HCT116 (cell line): ENCODE measurements around the gene ZFYVE1.
"Not testable (repeated sequence)": the region's sequence is repeated elsewhere in the genome, so short reads cannot be mapped to it uniquely, and the experiment has no call there.

Experiments used
- CBX3 ChIP-seq: IDR thresholded peaks from 2 replicates; pipeline ENCODE4 v1.6.1; 2012; ENCODE audit warnings: low read depth
- EZH2 ChIP-seq: fragments of 200-600 bp; sonication (generic); IDR thresholded peaks from 2 replicates; pipeline ENCODE4 v1.6.1; 2017; ENCODE audit warnings: antibody characterized with exemption, mixed run types
- POLR2AphosphoS5 ChIP-seq: IDR thresholded peaks from 2 replicates; pipeline ENCODE4 v1.6.1; 2011; ENCODE audit warnings: mild to moderate bottlenecking, low read depth, low read length, moderate library complexity
- SRF ChIP-seq: IDR thresholded peaks from 2 replicates; pipeline ENCODE4 v1.6.1; 2012; ENCODE audit warnings: low read depth
- TF ChIP-seq, protein P1 (sequence below), 3 experiments: fragments of 200-600 bp in 1 of 3; sonication (generic) in 1 of 3; IDR thresholded peaks in 2 of 3; conservative IDR thresholded peaks in 1 of 3; 2 replicates each; pipeline ENCODE4 v1.5.1; 2012 to 2017; ENCODE audit warnings: low read depth in 2 of 3, low read length in 2 of 3, antibody characterized with exemption in 1 of 3, borderline replicate concordance in 1 of 3, control low read depth in 1 of 3, mild to moderate bottlenecking in 1 of 3, mixed read lengths in 1 of 3, mixed run types in 1 of 3, moderate library complexity in 1 of 3; ENCODE audit not compliant: insufficient read depth in 1 of 3
- TF ChIP-seq, protein P2 (sequence below): IDR thresholded peaks from 2 replicates; pipeline ENCODE4 v1.6.1; 2012; ENCODE audit warnings: low read depth

DNA sequence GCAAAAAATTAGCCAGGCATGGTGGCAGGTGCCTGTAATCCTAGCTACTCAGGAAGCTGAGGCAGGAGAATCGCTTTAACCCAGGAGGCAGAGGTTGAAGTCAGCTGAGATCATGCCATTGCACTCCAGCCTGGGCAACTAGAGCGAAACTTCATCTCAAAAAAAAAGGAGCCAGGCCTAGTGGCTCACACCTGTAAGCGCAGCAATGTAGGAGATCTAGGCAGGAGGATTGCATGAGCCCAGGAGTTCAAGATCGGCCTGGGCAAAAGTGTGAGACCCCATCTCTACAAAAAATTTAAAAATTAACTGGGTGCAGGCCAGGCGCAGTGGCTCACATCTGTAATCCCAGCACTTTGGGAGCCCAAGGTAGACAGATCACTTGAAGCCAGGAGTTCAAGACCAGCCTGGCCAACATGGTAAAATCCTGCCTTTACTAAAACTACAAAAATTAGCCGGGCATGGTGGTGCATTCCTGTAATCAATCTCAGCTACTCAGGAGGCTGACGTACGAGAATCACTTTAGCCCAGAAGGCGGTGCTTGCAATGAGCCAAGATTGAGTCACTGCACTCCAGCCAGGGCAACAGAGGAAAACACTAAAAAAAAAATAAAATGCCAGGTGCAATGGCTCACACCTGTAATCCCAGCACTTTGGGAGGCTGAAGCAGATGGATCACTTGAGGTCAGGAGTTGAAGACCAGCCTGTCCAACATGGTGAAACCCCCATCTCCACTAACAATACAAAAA, 10.0 kb upstream of the ZFYVE1 start:
- not testable (repeated sequence) for TF ChIP-seq SRF, EZH2, CBX3, POLR2AphosphoS5
- TF ChIP-seq, protein P1, sequence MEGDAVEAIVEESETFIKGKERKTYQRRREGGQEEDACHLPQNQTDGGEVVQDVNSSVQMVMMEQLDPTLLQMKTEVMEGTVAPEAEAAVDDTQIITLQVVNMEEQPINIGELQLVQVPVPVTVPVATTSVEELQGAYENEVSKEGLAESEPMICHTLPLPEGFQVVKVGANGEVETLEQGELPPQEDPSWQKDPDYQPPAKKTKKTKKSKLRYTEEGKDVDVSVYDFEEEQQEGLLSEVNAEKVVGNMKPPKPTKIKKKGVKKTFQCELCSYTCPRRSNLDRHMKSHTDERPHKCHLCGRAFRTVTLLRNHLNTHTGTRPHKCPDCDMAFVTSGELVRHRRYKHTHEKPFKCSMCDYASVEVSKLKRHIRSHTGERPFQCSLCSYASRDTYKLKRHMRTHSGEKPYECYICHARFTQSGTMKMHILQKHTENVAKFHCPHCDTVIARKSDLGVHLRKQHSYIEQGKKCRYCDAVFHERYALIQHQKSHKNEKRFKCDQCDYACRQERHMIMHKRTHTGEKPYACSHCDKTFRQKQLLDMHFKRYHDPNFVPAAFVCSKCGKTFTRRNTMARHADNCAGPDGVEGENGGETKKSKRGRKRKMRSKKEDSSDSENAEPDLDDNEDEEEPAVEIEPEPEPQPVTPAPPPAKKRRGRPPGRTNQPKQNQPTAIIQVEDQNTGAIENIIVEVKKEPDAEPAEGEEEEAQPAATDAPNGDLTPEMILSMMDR (IDR thresholded peaks at IDR 0.05 in 2 of 3, conservative IDR thresholded peaks at IDR 0.05 in 1 of 3; ENCODE audit: borderline replicate concordance in 1 of 3, insufficient read depth in 1 of 3, low read depth in 2 of 3, low read length in 2 of 3) = 0 out of 6 replicates have a peak, but pooled peaks of 1 of the 3 experiments have one; percentile 14
- TF ChIP-seq, protein P2, sequence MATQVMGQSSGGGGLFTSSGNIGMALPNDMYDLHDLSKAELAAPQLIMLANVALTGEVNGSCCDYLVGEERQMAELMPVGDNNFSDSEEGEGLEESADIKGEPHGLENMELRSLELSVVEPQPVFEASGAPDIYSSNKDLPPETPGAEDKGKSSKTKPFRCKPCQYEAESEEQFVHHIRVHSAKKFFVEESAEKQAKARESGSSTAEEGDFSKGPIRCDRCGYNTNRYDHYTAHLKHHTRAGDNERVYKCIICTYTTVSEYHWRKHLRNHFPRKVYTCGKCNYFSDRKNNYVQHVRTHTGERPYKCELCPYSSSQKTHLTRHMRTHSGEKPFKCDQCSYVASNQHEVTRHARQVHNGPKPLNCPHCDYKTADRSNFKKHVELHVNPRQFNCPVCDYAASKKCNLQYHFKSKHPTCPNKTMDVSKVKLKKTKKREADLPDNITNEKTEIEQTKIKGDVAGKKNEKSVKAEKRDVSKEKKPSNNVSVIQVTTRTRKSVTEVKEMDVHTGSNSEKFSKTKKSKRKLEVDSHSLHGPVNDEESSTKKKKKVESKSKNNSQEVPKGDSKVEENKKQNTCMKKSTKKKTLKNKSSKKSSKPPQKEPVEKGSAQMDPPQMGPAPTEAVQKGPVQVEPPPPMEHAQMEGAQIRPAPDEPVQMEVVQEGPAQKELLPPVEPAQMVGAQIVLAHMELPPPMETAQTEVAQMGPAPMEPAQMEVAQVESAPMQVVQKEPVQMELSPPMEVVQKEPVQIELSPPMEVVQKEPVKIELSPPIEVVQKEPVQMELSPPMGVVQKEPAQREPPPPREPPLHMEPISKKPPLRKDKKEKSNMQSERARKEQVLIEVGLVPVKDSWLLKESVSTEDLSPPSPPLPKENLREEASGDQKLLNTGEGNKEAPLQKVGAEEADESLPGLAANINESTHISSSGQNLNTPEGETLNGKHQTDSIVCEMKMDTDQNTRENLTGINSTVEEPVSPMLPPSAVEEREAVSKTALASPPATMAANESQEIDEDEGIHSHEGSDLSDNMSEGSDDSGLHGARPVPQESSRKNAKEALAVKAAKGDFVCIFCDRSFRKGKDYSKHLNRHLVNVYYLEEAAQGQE = not testable (repeated sequence)
